ENCODE measurements around the gene ZNF732. TPM values are rescaled to one million over a fixed set of nuclear protein-coding genes. Genes with fewer than 3 reads are reported as not detected.
"Not testable (repeated sequence)": the region's sequence is repeated elsewhere in the genome, so short reads cannot be mapped to it uniquely, and the experiment has no call there.

ZNF732 gene
- total RNA-seq, 3 donors from 2014 or later (not counting 1 experiment from before 2014, with no cell fraction given): not detected

DNA sequence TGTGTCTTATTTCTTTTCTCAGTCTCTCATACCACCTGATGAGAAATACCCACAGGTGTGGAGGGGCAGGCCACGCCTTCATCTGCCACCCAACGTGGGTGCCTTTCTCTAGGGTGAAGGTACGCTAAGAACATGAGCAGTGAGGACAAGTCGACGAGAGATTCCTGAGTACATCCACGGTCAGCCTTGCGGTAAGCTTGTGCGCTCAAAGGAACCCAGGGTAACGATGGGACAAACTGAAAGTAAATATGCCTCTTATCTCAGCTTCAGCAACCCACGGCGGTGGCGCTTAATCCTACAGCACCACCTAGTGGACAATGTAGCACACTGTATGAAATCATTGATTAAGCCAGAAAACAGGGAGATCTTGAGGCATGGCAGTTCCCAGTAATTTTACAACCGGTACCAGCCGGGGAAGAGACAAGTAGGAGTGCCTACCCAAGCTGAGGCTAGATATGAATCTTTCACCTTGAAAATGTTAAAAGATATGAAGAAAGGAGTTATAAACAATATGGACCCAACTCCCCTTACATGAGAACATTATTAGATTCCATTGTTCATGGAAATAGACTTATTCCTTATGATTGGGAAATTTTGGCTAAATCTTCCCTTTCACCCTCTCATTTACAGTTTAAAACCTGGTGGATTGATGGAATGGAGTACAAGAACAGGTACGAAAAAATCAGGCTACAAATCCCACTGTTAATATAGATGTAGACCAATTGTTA lies 63.0 kb downstream of the ZNF732 start:
- peaks cover 24% of the 10 kb centered on the region for H3K36me3 Mint-ChIP-seq
- no peaks in the 10 kb centered on the region for H3K27me3 Mint-ChIP-seq (ENCODE audit: low read depth in 2 of 2)
- Histone ChIP-seq H3K27ac (ENCODE audit: low read length) (peak overlapping the region; percentile 74), H3K4me3 (ENCODE audit: low read length) (peak overlapping the region; percentile 50), H3K4me1 (ENCODE audit: control insufficient read depth, insufficient read depth, low read length) (peaks cover 9% of the 10 kb centered on the region), H3K36me3 (ENCODE audit: control insufficient read depth, insufficient read depth, low read length) (no peaks in the 10 kb centered on the region), H3K9me3 (ENCODE audit: control insufficient read depth, insufficient read depth, low read length) (peaks cover 8% of the 10 kb centered on the region), H3K27me3 (ENCODE audit: control insufficient read depth, insufficient read depth, low read length) (no peaks in the 10 kb centered on the region)
- H3K4me3 Mint-ChIP-seq: peak overlapping the region; percentile 91
- peak overlapping the region; percentile 93 to 97 for H3K27ac Mint-ChIP-seq
- peaks cover 15 to 23% of the 10 kb centered on the region in 2 donors for H3K4me1 Mint-ChIP-seq
- intact Hi-C loops (cut with micrococcal nuclease): no loop called here
- peak; percentile 88 for TF ChIP-seq CTCF (IDR thresholded peaks at IDR 0.05)
- DNase-seq: peak; percentile 61 to 89
- peak; percentile 97 to 99 (median 98) for ATAC-seq
- 10% methylated on average over 14 of the region's 15 CpGs for WGBS (ENCODE audit: insufficient coverage)
- H3K9me3 Mint-ChIP-seq: peaks cover 0 to 4% of the 10 kb centered on the region in 2 donors

DNA sequence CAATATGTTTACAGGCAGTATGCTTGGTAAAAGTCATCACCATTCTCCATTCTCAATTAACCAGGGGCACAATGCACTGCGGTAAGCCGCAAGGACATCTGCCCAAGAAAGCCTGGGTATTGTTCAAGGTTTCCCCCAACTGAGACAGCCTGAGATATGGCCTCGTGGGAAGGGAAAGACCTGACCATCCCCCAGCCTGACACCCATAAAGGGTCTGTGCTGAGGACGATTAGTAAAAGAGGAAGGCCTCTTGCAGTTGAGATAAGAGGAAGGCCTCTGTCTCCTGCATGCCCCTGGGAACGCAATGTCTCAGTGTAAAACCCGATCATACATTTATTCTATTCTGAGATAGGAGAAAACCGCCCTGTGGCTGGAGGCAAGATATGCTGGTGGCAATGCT lies 63.9 kb downstream of the ZNF732 start:
- H3K27me3 ChIP-seq (ENCODE audit: control insufficient read depth, insufficient read depth, low read length); H3K4me3 ChIP-seq (ENCODE audit: low read length); H3K36me3 ChIP-seq (ENCODE audit: control insufficient read depth, insufficient read depth, low read length); H3K4me1 ChIP-seq (ENCODE audit: control insufficient read depth, insufficient read depth, low read length); H3K9me3 ChIP-seq (ENCODE audit: control insufficient read depth, insufficient read depth, low read length); intact Hi-C loops (cut with micrococcal nuclease); ATAC-seq; H3K9me3 Mint-ChIP-seq; H3K27me3 Mint-ChIP-seq (ENCODE audit: low read depth in 2 of 2); DNase-seq: not testable (repeated sequence)
- 36% methylated on average over 4 of the region's 7 CpGs for WGBS (ENCODE audit: insufficient coverage)
- Mint-ChIP-seq H3K27ac (peak overlapping the region; percentile 93 to 97), H3K4me3 (peak overlapping the region; percentile 91), H3K36me3 (peaks cover 16% of the 10 kb centered on the region), H3K4me1 (peaks cover 15 to 26% of the 10 kb centered on the region in 2 donors)
- peak overlapping the region; percentile 74 for H3K27ac ChIP-seq (ENCODE audit: low read length)

DNA sequence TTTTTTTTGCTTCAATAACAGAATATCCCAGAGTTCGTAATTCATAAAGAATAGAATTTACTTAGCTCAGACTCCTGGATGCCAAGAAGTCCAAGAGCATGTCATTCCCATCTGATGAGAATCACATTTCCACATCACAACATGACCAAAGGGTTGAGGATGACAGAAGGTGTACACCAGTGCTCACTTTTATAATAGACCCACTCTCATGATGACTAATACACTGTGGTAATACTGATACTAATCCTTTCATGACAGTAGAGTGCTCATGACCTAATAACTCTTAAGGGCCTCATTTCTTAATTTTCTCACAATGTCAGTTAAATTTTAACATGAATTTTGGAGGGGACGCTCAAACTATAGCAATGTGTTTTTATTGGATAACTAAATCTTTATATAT lies 69.2 kb downstream of the ZNF732 start:
- no peak for TF ChIP-seq CTCF (IDR thresholded peaks at IDR 0.05)
- Mint-ChIP-seq H3K9me3 (peaks cover 0 to 3% of the 10 kb centered on the region in 2 donors), H3K4me1 (peaks cover 23 to 46% of the 10 kb centered on the region in 2 donors), H3K36me3 (peaks cover 12% of the 10 kb centered on the region), H3K27ac (no peak overlapping the region), H3K27me3 (ENCODE audit: low read depth in 2 of 2) (no peaks in the 10 kb centered on the region), H3K4me3 (no peak overlapping the region)
- H3K27me3 ChIP-seq (ENCODE audit: control insufficient read depth, insufficient read depth, low read length): no peaks in the 10 kb centered on the region
- H3K4me1 ChIP-seq (ENCODE audit: control insufficient read depth, insufficient read depth, low read length): peaks cover 8% of the 10 kb centered on the region
- intact Hi-C loops (cut with micrococcal nuclease): no loop called here
- H3K4me3 ChIP-seq (ENCODE audit: low read length): no peak overlapping the region
- DNase-seq: no peak
- no peaks in the 10 kb centered on the region for H3K36me3 ChIP-seq (ENCODE audit: control insufficient read depth, insufficient read depth, low read length)
- ATAC-seq: peak in 1 of 3 donors; percentile 50
- H3K27ac ChIP-seq (ENCODE audit: low read length): no peak overlapping the region
- H3K9me3 ChIP-seq (ENCODE audit: control insufficient read depth, insufficient read depth, low read length): no peaks in the 10 kb centered on the region
- no CpG with 5 or more reads among the region's 2 CpGs for WGBS (ENCODE audit: insufficient coverage)

DNA sequence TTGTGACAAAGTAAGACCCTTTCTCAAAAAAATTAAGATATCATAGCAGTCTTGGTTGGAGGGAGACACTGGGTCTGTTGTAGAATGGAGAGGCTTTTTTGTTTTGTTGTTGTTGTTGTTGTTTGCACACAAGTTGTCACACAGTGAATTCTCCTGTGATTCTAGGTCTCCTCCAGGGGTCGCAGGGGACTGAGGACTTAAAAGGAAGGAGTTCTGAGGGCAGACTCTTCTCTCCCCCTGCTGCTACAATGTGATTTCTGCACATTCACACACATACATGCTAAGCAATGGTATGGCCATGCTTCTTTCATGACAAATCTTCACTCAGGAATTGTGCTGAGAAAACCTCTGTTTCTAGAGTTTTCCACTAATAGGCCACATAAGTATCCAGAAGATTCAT lies 71.1 kb downstream of the ZNF732 start:
- WGBS (ENCODE audit: insufficient coverage): 67% methylated on average over 1 of the region's 1 CpG
- no peaks in the 10 kb centered on the region for H3K36me3 ChIP-seq (ENCODE audit: control insufficient read depth, insufficient read depth, low read length)
- H3K27me3 Mint-ChIP-seq (ENCODE audit: low read depth in 2 of 2): no peaks in the 10 kb centered on the region
- peaks cover 12% of the 10 kb centered on the region for H3K36me3 Mint-ChIP-seq
- TF ChIP-seq CTCF (IDR thresholded peaks at IDR 0.05): no peak
- peak overlapping the region in 1 of 2 donors; percentile 38 for H3K27ac Mint-ChIP-seq
- ATAC-seq: no peak
- peaks cover 38 to 61% of the 10 kb centered on the region in 2 donors for H3K4me1 Mint-ChIP-seq
- no peak overlapping the region for H3K27ac ChIP-seq (ENCODE audit: low read length)
- intact Hi-C loops (cut with micrococcal nuclease): no loop called here
- DNase-seq: no peak
- H3K4me3 Mint-ChIP-seq: no peak overlapping the region
- H3K4me3 ChIP-seq (ENCODE audit: low read length): no peak overlapping the region
- H3K4me1 ChIP-seq (ENCODE audit: control insufficient read depth, insufficient read depth, low read length): peaks cover 16% of the 10 kb centered on the region
- peaks cover 0 to 8% of the 10 kb centered on the region in 2 donors for H3K9me3 Mint-ChIP-seq
- no peaks in the 10 kb centered on the region for H3K27me3 ChIP-seq (ENCODE audit: control insufficient read depth, insufficient read depth, low read length)
- no peaks in the 10 kb centered on the region for H3K9me3 ChIP-seq (ENCODE audit: control insufficient read depth, insufficient read depth, low read length)
